Prostate gland (tissue), 2 donors: ENCODE data around the gene IL15RA. TPM values are rescaled to one million over a fixed set of nuclear protein-coding genes. Genes with fewer than 3 reads are reported as not detected.
"Not testable (repeated sequence)": the region's sequence is repeated elsewhere in the genome, so short reads cannot be mapped to it uniquely, and the experiment has no call there.

Experiments used
- DNase-seq: peaks from one replicate; pipeline ENCODE4 v3.0.0-alpha.2; 2019; ENCODE audit warnings: low spot score
- H3K27ac ChIP-seq, 2 donors: fragments of 200-600 bp; sonication (generic); 2 replicates each; pipeline ENCODE4 v1.5.1; 2017 to 2019
- H3K27me3 ChIP-seq: fragments of 200-600 bp; sonication (generic); replicated peaks from 2 replicates; pipeline ENCODE4 v1.5.1; 2019; ENCODE audit not compliant: insufficient read depth
- H3K36me3 ChIP-seq, 2 donors: fragments of 200-600 bp; sonication (generic); 1 replicate in 1 of 2; 2 replicates in 1 of 2; pipeline versions ENCODE4 v1.5.1 to v1.8.1; 2017 to 2019
- H3K4me1 ChIP-seq: fragments of 200-600 bp; sonication (generic); replicated peaks from 2 replicates; pipeline ENCODE4 v1.5.1; 2019
- H3K4me3 ChIP-seq, 2 donors: fragments of 200-600 bp; sonication (generic); 2 replicates each; pipeline ENCODE4 v1.5.1; 2017 to 2019
- H3K9me3 ChIP-seq: fragments of 200-600 bp; sonication (generic); 2 replicates; pipeline ENCODE4 v1.5.1; 2017
- POLR2A ChIP-seq: fragments of 450-650 bp; IDR thresholded peaks from one replicate; pipeline ENCODE4 v1.6.1; 2016; ENCODE audit warnings: antibody characterized with exemption, mild to moderate bottlenecking
- POLR2AphosphoS5 ChIP-seq: sonication (generic); formaldehyde crosslinking; IDR thresholded peaks from one replicate; pipeline ENCODE4 v1.6.1; 2017; ENCODE audit warnings: antibody characterized with exemption
- WGBS: methylation state at CpG from one replicate; pipeline ENCODE4 v1.1.5; 2018; 5-methylcytosine and 5-hydroxymethylcytosine counted together
- intact Hi-C: fragments of 100-400 bp; cut with DNase I; formaldehyde crosslinking; loops from one replicate; pipeline ENCODE4 v1.14.2; 2022
- total RNA-seq, 2 donors: library from RNA; depleted of rRNA; stranded (reverse); fragments of >200 nt; gene quantifications; one replicate each; pipeline ENCODE4 v1.1.0, GENCODE V29; 2016
- TF ChIP-seq, protein P1 (sequence below), 4 experiments: fragments of 200-600 bp in 2 of 4; fragments of 450-650 bp in 2 of 4; sonication (generic) in 2 of 4; IDR thresholded peaks; 1 replicate in 3 of 4; 2 replicates in 1 of 4; pipeline ENCODE4 v1.5.1; 2016 to 2019; ENCODE audit warnings: antibody characterized with exemption in 4 of 4, mild to moderate bottlenecking in 2 of 4, moderate library complexity in 2 of 4

The IL15RA gene
- total RNA-seq, 2 donors from 2014 or later: 11.7 to 18.5 TPM

DNA sequence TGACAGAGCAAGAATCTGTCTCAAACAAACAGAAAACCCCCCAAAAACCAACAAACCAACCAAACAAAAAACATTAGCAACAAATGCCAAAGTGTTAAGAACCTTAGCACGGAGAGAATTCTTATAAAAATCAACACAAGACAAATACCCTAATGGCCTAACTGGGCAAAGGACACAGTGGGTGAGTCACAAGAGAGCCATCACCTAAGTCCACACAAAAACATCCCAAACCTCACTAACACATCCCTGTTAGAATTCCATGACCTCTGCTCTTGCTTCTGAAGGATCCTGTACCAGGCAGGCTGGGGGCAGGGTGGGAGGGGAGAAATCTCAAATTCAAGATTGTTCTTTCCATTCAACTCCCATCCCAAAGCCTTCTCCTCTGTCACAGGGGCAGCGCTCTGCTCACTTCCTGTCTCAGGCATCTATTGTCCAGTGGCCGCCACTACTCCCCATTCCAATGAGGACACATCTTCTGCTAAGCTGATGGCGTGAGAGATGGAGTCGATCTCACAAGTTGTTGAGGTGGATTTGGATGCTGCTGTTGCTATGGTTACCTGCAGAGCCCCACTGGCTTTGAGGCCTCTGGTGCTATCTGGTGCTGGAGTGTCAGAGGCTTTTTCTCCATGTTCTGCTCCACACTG, 9.2 kb downstream of the IL15RA start:
- Histone ChIP-seq H3K4me3 (no peak overlapping the region), H3K27me3 (no peaks in the 10 kb centered on the region), H3K36me3 (no peaks in the 10 kb centered on the region), H3K4me1 (no peaks in the 10 kb centered on the region), H3K9me3 (no peaks in the 10 kb centered on the region), H3K27ac (no peak overlapping the region)
- TF ChIP-seq POLR2AphosphoS5 (no peak), POLR2A (no peak)
- TF ChIP-seq, protein P1, sequence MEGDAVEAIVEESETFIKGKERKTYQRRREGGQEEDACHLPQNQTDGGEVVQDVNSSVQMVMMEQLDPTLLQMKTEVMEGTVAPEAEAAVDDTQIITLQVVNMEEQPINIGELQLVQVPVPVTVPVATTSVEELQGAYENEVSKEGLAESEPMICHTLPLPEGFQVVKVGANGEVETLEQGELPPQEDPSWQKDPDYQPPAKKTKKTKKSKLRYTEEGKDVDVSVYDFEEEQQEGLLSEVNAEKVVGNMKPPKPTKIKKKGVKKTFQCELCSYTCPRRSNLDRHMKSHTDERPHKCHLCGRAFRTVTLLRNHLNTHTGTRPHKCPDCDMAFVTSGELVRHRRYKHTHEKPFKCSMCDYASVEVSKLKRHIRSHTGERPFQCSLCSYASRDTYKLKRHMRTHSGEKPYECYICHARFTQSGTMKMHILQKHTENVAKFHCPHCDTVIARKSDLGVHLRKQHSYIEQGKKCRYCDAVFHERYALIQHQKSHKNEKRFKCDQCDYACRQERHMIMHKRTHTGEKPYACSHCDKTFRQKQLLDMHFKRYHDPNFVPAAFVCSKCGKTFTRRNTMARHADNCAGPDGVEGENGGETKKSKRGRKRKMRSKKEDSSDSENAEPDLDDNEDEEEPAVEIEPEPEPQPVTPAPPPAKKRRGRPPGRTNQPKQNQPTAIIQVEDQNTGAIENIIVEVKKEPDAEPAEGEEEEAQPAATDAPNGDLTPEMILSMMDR (IDR thresholded peaks at IDR 0.05): no peak
- 90% methylated on average over 5 of the region's 5 CpGs for WGBS
- intact Hi-C loops: no loop called here
- no peak for DNase-seq

DNA sequence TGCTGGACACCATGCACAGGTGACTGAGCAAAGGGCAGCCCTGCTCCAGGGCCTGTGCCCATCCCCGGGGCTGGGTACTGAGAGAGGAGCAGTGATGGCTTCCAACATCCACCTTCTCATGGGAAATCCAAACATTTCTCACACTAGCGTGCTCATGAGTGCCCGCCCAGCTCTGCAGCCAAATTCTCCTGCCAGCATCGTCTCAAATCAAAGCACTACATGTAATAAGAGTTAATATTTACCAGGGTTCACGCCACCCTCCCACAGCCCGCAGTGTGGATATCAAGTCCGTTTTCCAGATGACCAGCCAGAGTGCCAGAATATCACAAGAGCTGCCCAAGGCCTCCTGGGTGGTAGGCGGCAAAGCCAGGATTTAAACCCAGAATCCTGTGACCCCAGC, 12.1 kb downstream of the IL15RA start:
- TF ChIP-seq, protein P1 (IDR thresholded peaks at IDR 0.05): no peak
- no peak for TF ChIP-seq POLR2AphosphoS5
- no peak for TF ChIP-seq POLR2A
- intact Hi-C loops: no loop called here
- WGBS: 69% methylated on average over 8 of the region's 8 CpGs

DNA sequence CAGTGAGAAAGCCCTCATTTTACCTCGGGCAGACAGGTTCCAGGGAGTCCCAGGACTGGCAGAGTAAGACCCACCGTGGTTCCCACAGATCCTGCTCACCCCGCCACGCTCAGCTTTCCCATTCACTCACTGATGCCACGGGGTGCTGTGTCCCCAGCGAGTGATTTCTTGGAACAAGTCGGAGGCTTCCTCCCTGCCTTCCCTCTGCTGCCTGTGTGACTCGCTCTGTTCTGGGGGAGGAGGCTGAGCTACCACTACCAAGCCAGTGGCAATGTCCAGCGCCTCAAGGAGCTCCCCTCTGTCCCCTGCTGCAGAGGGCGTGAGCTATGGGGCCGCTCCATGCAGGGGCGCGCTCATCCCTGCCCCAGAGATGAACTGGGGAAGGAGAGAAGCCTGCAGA, 12.6 kb downstream of the IL15RA start:
- Histone ChIP-seq H3K4me1 (no peaks in the 10 kb centered on the region), H3K9me3 (no peaks in the 10 kb centered on the region), H3K27ac (no peak overlapping the region), H3K4me3 (no peak overlapping the region), H3K27me3 (no peaks in the 10 kb centered on the region), H3K36me3 (no peaks in the 10 kb centered on the region)
- DNase-seq: no peak
- intact Hi-C loops: no loop called here
- TF ChIP-seq POLR2A (no peak), POLR2AphosphoS5 (no peak)
- TF ChIP-seq, protein P1 (IDR thresholded peaks at IDR 0.05): no peak
- WGBS: 84% methylated on average over 13 of the region's 13 CpGs

More for the DNA sequence above, 12.1 kb downstream of the IL15RA start:
- no peaks in the 10 kb centered on the region for H3K27me3 ChIP-seq
- H3K27ac ChIP-seq: no peak overlapping the region
- no peak for DNase-seq
- no peaks in the 10 kb centered on the region for H3K4me1 ChIP-seq
- no peaks in the 10 kb centered on the region for H3K9me3 ChIP-seq
- no peak overlapping the region for H3K4me3 ChIP-seq
- H3K36me3 ChIP-seq: no peaks in the 10 kb centered on the region

DNA sequence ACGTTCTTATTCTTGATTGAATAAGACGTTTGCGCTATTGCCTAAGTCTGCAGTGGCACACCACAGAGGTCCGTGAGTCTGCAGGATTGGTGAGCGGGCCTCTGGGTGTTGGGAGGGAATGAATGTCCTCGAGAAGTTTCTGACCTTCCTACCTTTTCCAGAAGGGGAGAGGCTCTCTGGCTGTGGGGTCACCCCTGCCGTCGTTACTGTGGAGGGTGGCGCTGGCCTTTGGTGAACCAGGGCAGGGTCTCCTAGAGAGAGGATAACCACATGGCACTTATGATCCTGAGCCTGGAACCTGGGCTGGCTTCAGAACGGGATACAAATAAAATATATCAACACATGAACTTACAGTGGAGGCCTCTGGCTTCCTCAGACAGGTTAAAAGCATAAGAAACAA, 13.8 kb downstream of the IL15RA start:
- Histone ChIP-seq H3K36me3 (no peaks in the 10 kb centered on the region), H3K9me3 (no peaks in the 10 kb centered on the region), H3K27ac (no peak overlapping the region), H3K4me1 (no peaks in the 10 kb centered on the region), H3K27me3 (no peaks in the 10 kb centered on the region), H3K4me3 (no peak overlapping the region)
- DNase-seq: no peak
- intact Hi-C loops: no loop called here
- 86% methylated on average over 10 of the region's 10 CpGs for WGBS
- TF ChIP-seq, protein P1 (IDR thresholded peaks at IDR 0.05): no peak
- TF ChIP-seq POLR2AphosphoS5: no peak
- TF ChIP-seq POLR2A: no peak

DNA sequence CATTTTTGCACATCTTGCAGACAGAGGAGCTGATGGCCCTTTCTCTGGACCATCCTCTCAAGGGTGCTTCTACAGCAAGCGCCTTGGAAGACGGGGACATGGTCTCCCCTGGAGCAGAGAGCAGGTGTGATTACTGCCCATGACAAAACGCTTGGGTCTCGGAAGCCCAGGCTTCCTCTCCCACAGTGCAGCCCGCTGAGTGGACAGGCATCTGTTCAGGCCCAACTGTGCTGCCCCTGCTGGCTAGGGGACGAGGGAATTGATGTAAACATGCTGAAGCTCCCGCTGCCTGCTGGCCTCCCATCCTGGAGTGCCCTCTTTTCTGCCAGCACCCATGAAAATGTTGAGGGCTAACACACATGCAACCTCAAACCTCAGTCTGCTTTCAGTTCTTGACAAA, 14.3 kb downstream of the IL15RA start:
- no peaks in the 10 kb centered on the region for H3K27me3 ChIP-seq
- H3K9me3 ChIP-seq: no peaks in the 10 kb centered on the region
- 94% methylated on average over 7 of the region's 7 CpGs for WGBS
- H3K36me3 ChIP-seq: no peaks in the 10 kb centered on the region
- TF ChIP-seq, protein P1 (IDR thresholded peaks at IDR 0.05): no peak
- TF ChIP-seq POLR2AphosphoS5: no peak
- TF ChIP-seq POLR2A: no peak
- intact Hi-C loops: no loop called here
- DNase-seq: no peak
- no peaks in the 10 kb centered on the region for H3K4me1 ChIP-seq
- no peak overlapping the region for H3K27ac ChIP-seq
- H3K4me3 ChIP-seq: no peak overlapping the region

DNA sequence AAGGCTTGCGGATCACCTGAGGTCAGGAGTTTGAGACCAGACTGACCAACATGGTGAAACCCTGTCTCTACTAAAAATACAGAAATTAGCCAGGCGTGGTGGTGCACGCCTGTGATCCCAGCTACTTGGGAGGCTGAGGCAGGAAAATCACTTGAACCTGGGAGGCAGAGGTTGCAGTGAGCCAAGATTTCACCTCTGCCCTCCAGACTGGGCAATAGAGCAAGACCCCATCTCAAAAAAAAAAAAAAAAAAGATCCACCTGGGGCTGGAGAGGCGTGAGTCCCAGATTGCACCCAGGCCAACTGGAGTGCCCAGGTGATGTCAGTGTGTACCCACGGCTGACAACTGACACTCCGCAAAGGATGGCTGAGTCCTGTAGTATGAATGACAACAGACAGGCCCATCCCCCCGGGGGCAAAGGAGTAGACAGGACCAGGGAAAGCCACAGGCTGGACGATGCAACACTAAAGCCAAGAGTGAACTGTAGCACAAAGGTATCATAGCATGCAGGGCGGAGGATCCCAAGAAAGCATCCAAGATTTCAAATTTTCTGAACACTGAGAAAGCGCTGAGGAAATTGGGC, 14.9 kb downstream of the IL15RA start:
- H3K27ac ChIP-seq, intact Hi-C loops: not testable (repeated sequence)
- WGBS: 96% methylated on average over 10 of the region's 10 CpGs

More for the DNA sequence above, 14.9 kb downstream of the IL15RA start:
- not testable (repeated sequence) for H3K4me3 ChIP-seq, H3K27me3 ChIP-seq, H3K36me3 ChIP-seq, H3K9me3 ChIP-seq, DNase-seq, H3K4me1 ChIP-seq
